Mesodermal cell (in vitro differentiated cells): ENCODE data around the gene IL5.
"Not testable (repeated sequence)": the region's sequence is repeated elsewhere in the genome, so short reads cannot be mapped to it uniquely, and the experiment has no call there.

Experiments used
- H3K27ac ChIP-seq: 2 replicates; pipeline ENCODE4 v1.7.0; 2013; ENCODE audit warnings: mild to moderate bottlenecking, low read depth, low read length, moderate library complexity; ENCODE audit not compliant: severe bottlenecking
- H3K36me3 ChIP-seq: 2 replicates; pipeline ENCODE4 v1.7.1; 2013; ENCODE audit warnings: mild to moderate bottlenecking, low read length, moderate library complexity; ENCODE audit not compliant: control insufficient read depth, insufficient read depth
- H3K4me1 ChIP-seq: one replicate; pipeline ENCODE4 v1.7.1; 2013; ENCODE audit warnings: mild to moderate bottlenecking, low read length; ENCODE audit not compliant: insufficient read depth, control insufficient read depth, poor library complexity, severe bottlenecking
- H3K4me3 ChIP-seq: 2 replicates; pipeline ENCODE4 v1.7.0; 2013; ENCODE audit warnings: low read length, control low read depth, mild to moderate bottlenecking; ENCODE audit not compliant: insufficient read depth, poor library complexity, severe bottlenecking; ENCODE audit errors: extremely low read depth
- H3K9me3 ChIP-seq: 2 replicates; pipeline ENCODE4 v1.7.1; 2013; ENCODE audit warnings: mild to moderate bottlenecking, low read length, moderate library complexity; ENCODE audit not compliant: control insufficient read depth
- WGBS, 2 experiments: methylation state at CpG; one replicate each; pipeline ENCODE4 v1.1.5; 2013; ENCODE audit warnings: missing lambda C conversion rate in 2 of 2; ENCODE audit not compliant: insufficient coverage in 2 of 2; 5-methylcytosine and 5-hydroxymethylcytosine counted together

The IL5 gene

GRCh38 chr5:132557478-132558172 is 14.3 kb upstream of the IL5 start:
- Histone ChIP-seq H3K9me3 (no peaks in the 10 kb centered on the region), H3K4me1 (peaks cover 7% of the 10 kb centered on the region), H3K36me3 (peaks cover 24% of the 10 kb centered on the region), H3K4me3 (peak overlapping the region; percentile 66), H3K27ac (peak overlapping the region; percentile 75)
- 14 to 16% methylated on average over 12 to 14 of the region's 15 CpGs for WGBS, 2 experiments

- peak within 1 kb of the TSS; percentile 66 for H3K4me3 ChIP-seq
- H3K9me3 ChIP-seq, result no peaks in the 10 kb centered on the region
- peaks cover 21% of the 10 kb centered on the region for H3K36me3 ChIP-seq
- WGBS, 2 experiments, result 2% methylated on average over 41 to 45 of the region's 53 CpGs
- H3K27ac ChIP-seq, result peak within 1 kb of the TSS; percentile 75
- H3K4me1 ChIP-seq, result peaks cover 7% of the 10 kb centered on the region
These were observed 13.6 kb upstream of the IL5 start, which contains the start of gene RAD50 for GRCh38 chr5:132556763-132557477. TSS of gene RAD50 (plus strand) at chr5:132556977. CDS start at chr5:132557325, 348 bp downstream.

- Histone ChIP-seq H3K27ac (no peak overlapping the region), H3K4me1 (peaks cover 1% of the 10 kb centered on the region), H3K9me3 (no peaks in the 10 kb centered on the region), H3K36me3 (peaks cover 14% of the 10 kb centered on the region), H3K4me3 (peak overlapping the region; percentile 66)
- WGBS, 2 experiments, result 72% methylated on average over 10 of the region's 15 CpGs; no CpG with 5 or more reads in 1 of the 2 experiments
These were observed 12.9 kb upstream of the IL5 start for GRCh38 chr5:132556153-132556762.

- no CpG with 5 or more reads among the region's 2 CpGs for WGBS, 2 experiments
- H3K9me3 ChIP-seq, result no peaks in the 10 kb centered on the region
- H3K4me1 ChIP-seq, result no peaks in the 10 kb centered on the region
- H3K27ac ChIP-seq, result no peak overlapping the region
- H3K4me3 ChIP-seq, result no peak overlapping the region
- no peaks in the 10 kb centered on the region for H3K36me3 ChIP-seq
These were observed 6.3 kb upstream of the IL5 start for GRCh38 chr5:132549576-132549975.

GRCh38 chr5:132548834-132549233 is 5.5 kb upstream of the IL5 start:
- H3K36me3 ChIP-seq, H3K4me1 ChIP-seq, H3K4me3 ChIP-seq, H3K9me3 ChIP-seq, H3K27ac ChIP-seq: not testable (repeated sequence)
- 95% methylated on average over 7 of the region's 7 CpGs; no CpG with 5 or more reads in 1 of the 2 experiments for WGBS, 2 experiments

GRCh38 chr5:132547269-132547668 is 3.9 kb upstream of the IL5 start:
- Histone ChIP-seq H3K4me3 (no peak overlapping the region), H3K4me1 (no peaks in the 10 kb centered on the region), H3K27ac (no peak overlapping the region), H3K36me3 (no peaks in the 10 kb centered on the region), H3K9me3 (no peaks in the 10 kb centered on the region)
- 73 to 83% methylated on average over 1 to 2 of the region's 2 CpGs for WGBS, 2 experiments

- H3K36me3 ChIP-seq, result no peaks in the 10 kb centered on the region
- no peaks in the 10 kb centered on the region for H3K4me1 ChIP-seq
- H3K9me3 ChIP-seq, result no peaks in the 10 kb centered on the region
- no CpG with 5 or more reads among the region's 2 CpGs for WGBS, 2 experiments
- no peak overlapping the region for H3K27ac ChIP-seq
- H3K4me3 ChIP-seq, result no peak overlapping the region
These were observed 2.8 kb upstream of the IL5 start for GRCh38 chr5:132546108-132546507.

GRCh38 chr5:132540764-132541163 is 2.6 kb downstream of the IL5 start:
- WGBS, 2 experiments, result 73% methylated on average over 4 of the region's 4 CpGs; no CpG with 5 or more reads in 1 of the 2 experiments
- Histone ChIP-seq H3K4me3 (no peak overlapping the region), H3K9me3 (no peaks in the 10 kb centered on the region), H3K36me3 (no peaks in the 10 kb centered on the region), H3K4me1 (no peaks in the 10 kb centered on the region), H3K27ac (no peak overlapping the region)

GRCh38 chr5:132540149-132540548 is 3.2 kb downstream of the IL5 start:
- H3K4me1 ChIP-seq, result no peaks in the 10 kb centered on the region
- H3K4me3 ChIP-seq, result no peak overlapping the region
- H3K36me3 ChIP-seq, result no peaks in the 10 kb centered on the region
- no peak overlapping the region for H3K27ac ChIP-seq
- no peaks in the 10 kb centered on the region for H3K9me3 ChIP-seq
- 87 to 94% methylated on average over 5 of the region's 5 CpGs for WGBS, 2 experiments

GRCh38 chr5:132539716-132540115 is 3.6 kb downstream of the IL5 start:
- H3K4me3 ChIP-seq, result no peak overlapping the region
- no peak overlapping the region for H3K27ac ChIP-seq
- no peaks in the 10 kb centered on the region for H3K4me1 ChIP-seq
- no peaks in the 10 kb centered on the region for H3K9me3 ChIP-seq
- no peaks in the 10 kb centered on the region for H3K36me3 ChIP-seq
- 86 to 96% methylated on average over 3 to 4 of the region's 4 CpGs for WGBS, 2 experiments
